IPS-18c (cell line): ENCODE data around the gene DCAF10.
"Not testable (repeated sequence)": the region's sequence is repeated elsewhere in the genome, so short reads cannot be mapped to it uniquely, and the experiment has no call there.

Experiments used
- H3K4me3 ChIP-seq: 2 replicates; pipeline ENCODE4 v1.7.0; 2013; ENCODE audit warnings: low read depth, mild to moderate bottlenecking, low read length, moderate library complexity; ENCODE audit not compliant: insufficient read depth
- H3K9me3 ChIP-seq: one replicate; pipeline ENCODE4 v1.6.1; 2013; ENCODE audit warnings: mild to moderate bottlenecking, low read length, moderate library complexity; ENCODE audit not compliant: control insufficient read depth, insufficient read depth

The DCAF10 gene

GRCh38 chr9:37897665-37898064 is 97.1 kb downstream of the DCAF10 start:
- H3K9me3 ChIP-seq: no peaks in the 10 kb centered on the region
- H3K4me3 ChIP-seq: no peak overlapping the region

- Histone ChIP-seq H3K4me3 (no peak overlapping the region), H3K9me3 (no peaks in the 10 kb centered on the region)
These were observed 98.4 kb downstream of the DCAF10 start for GRCh38 chr9:37899041-37899440.

- Histone ChIP-seq H3K9me3 (no peaks in the 10 kb centered on the region), H3K4me3 (no peak overlapping the region)
These were observed 101.5 kb downstream of the DCAF10 start for GRCh38 chr9:37902131-37902530.

- H3K9me3 ChIP-seq: no peaks in the 10 kb centered on the region
These were observed 102.4 kb downstream of the DCAF10 start for GRCh38 chr9:37902796-37903646.

GRCh38 chr9:37903647-37904444 is 103.2 kb downstream of the DCAF10 start, which contains the start of gene SLC25A51:
SLC25A51 (minus strand) TSS chr9:37904127; CDS start chr9:37888550, 15,577 bp downstream.
- no peaks in the 10 kb centered on the region for H3K9me3 ChIP-seq
- peak within 1 kb of the TSS; percentile 85 for H3K4me3 ChIP-seq

More at GRCh38 chr9:37902796-37903646, 102.4 kb downstream of the DCAF10 start:
- peak overlapping the region; percentile 85 for H3K4me3 ChIP-seq

GRCh38 chr9:37904445-37905130 is 104.0 kb downstream of the DCAF10 start:
- peak overlapping the region; percentile 85 for H3K4me3 ChIP-seq
- no peaks in the 10 kb centered on the region for H3K9me3 ChIP-seq

- Histone ChIP-seq H3K9me3 (no peaks in the 10 kb centered on the region), H3K4me3 (peak overlapping the region; percentile 85; the same call in 1 of the 2 replicates)
These were observed 104.5 kb downstream of the DCAF10 start for GRCh38 chr9:37905131-37905505.

- H3K9me3 ChIP-seq: no peaks in the 10 kb centered on the region
- H3K4me3 ChIP-seq: no peak overlapping the region
These were observed 105.2 kb downstream of the DCAF10 start for GRCh38 chr9:37905776-37906175.

GRCh38 chr9:37906312-37907239 is 106.0 kb downstream of the DCAF10 start:
- Histone ChIP-seq H3K4me3 (no peak overlapping the region), H3K9me3 (no peaks in the 10 kb centered on the region)

GRCh38 chr9:37908283-37908682 is 107.7 kb downstream of the DCAF10 start:
- H3K4me3 ChIP-seq: no peak overlapping the region
- H3K9me3 ChIP-seq: no peaks in the 10 kb centered on the region

GRCh38 chr9:37908698-37909186 is 108.1 kb downstream of the DCAF10 start:
- H3K4me3 ChIP-seq: no peak overlapping the region

GRCh38 chr9:37909326-37909725 is 108.7 kb downstream of the DCAF10 start:
- Histone ChIP-seq H3K9me3 (no peaks in the 10 kb centered on the region), H3K4me3 (no peak overlapping the region)

More at GRCh38 chr9:37908698-37909186, 108.1 kb downstream of the DCAF10 start:
- no peaks in the 10 kb centered on the region for H3K9me3 ChIP-seq

- H3K4me3 ChIP-seq, H3K9me3 ChIP-seq: not testable (repeated sequence)
These were observed 109.2 kb downstream of the DCAF10 start for GRCh38 chr9:37909836-37910235.

- Histone ChIP-seq H3K4me3 (no peak overlapping the region), H3K9me3 (no peaks in the 10 kb centered on the region)
These were observed 109.7 kb downstream of the DCAF10 start for GRCh38 chr9:37910271-37910670.

- H3K4me3 ChIP-seq: no peak overlapping the region
- H3K9me3 ChIP-seq: no peaks in the 10 kb centered on the region
These were observed 110.7 kb downstream of the DCAF10 start for GRCh38 chr9:37911271-37911681.

GRCh38 chr9:37913480-37914153 is 113.0 kb downstream of the DCAF10 start:
- Histone ChIP-seq H3K4me3 (no peak overlapping the region), H3K9me3 (no peaks in the 10 kb centered on the region)
